Dedifferentiated amniotic fluid mesenchymal stem cell (primary cell): Measurements from ENCODE around the gene IRF2BP2.
A peak's percentile ranks its signal among the peaks of the same experiment; 100 is the strongest.
"Not testable (repeated sequence)": the region's sequence is repeated elsewhere in the genome, so short reads cannot be mapped to it uniquely, and the experiment has no call there.

Experiments used
- DNase-seq: peaks from one replicate; pipeline ENCODE4 v3.0.0-alpha.2; 2016; ENCODE audit errors: extremely low spot score

The IRF2BP2 gene

DNA sequence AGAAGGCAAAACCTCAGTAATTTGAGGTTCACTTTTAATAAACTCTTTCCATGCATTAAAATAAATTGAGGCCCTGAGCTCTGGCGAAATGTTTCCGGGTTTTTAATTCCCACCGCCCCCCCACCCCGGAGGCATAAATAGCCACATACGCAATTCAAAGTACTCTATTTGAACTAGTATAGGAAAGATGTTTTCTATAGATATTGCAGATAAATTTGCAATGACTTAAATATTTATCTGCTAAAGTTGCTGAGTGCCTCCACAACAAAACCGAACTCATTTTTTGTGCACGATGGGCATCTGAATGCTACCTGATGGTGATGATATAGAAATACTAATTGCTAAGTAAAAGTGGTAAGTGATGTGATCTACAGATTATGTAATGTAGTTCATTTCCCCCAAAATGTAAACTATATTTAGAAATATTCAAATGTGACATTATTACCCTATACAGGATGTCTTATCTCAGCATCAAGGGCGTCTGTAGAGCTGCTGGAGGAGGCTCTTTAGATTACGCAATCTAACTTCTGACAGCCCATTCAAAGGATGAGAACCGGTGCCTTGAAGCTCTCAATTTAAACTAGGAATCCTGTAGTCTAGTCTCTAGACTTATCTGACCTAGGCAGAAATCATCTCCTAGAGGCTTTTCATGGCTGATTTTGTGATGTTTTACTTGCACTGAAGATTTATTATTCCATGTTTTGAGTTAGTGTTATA, 8.5 kb downstream of the IRF2BP2 start:
- no peak for DNase-seq

DNA sequence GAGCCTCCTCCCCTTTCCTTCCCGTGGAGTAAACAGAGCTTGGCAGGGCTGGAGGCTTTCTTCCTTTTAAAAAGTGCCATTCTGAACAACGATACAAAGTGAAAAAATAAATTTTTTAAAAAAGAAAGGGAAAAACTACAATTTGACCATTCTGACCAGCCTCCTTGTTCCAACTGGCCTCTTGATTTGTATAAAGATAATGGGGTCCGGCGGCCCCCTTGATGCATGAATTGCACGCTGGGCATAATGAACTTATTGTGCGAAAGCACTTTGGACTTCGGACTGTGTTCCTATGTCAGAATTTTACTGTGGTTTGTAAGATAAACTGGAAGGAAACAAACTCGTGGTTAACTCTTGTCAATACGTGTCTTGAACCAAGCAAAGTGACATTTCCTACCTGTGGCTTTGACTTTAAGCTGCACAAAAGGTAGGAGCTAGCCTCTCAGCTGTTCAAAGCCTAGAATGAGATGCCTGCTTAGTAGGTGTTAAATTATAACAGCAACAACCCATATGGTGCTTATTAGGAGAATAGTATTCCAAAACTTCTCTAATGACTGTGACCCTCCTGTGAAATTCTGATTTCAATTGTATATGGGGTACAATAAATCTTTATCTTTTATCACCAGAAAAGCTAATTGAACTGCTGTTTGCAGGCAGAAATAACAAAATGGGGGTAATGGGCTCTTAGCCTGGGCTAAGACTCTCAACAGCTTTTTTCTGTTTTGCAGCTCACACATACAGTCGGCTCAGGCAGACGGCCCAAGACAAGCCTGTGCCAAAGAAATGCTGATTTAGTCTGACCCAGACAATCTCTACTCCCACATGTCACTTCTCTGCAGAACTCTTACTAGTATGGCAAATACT, 9.3 kb downstream of the IRF2BP2 start:
- DNase-seq = no peak

DNA sequence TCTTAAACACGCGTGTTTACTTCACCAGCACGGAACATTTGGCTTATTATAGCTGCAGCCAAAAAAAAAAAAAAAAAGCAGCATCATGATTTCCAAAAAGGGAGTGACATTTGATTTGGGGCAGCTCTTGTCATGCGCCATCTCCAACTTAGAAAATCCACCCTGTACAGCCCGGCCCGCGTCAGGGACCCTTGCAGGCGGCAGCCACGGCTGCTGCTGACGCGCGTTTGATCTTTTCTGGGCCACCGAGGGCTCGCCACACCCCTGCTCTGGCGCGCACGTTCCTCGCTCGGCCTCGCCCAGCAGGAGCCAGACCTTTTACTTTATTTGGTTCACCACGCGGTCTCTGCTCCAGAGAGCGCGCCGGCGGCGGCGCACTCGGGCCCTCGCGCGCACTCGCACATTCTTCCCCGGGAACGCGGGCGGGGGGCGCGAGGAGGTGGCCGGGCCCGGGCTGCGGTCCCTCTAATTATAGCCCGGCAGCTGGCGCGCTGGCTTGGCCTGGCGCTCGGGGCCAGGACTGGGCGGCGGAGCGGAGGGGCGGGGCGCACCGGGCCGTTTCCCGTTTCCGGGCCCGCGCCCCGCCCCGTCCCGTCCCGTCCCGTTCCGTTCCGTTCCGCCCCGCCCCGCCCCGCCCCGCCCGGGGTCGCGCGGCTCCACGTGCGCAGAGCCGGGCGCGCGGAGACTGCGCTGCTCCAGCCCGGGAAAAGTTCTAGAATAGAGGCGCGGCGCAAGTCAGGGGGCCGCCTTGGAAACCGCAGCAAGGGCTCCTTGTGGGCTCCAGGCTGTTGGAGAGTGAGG, 10.2 kb downstream of the IRF2BP2 start:
- DNase-seq = peak; percentile 70

DNA sequence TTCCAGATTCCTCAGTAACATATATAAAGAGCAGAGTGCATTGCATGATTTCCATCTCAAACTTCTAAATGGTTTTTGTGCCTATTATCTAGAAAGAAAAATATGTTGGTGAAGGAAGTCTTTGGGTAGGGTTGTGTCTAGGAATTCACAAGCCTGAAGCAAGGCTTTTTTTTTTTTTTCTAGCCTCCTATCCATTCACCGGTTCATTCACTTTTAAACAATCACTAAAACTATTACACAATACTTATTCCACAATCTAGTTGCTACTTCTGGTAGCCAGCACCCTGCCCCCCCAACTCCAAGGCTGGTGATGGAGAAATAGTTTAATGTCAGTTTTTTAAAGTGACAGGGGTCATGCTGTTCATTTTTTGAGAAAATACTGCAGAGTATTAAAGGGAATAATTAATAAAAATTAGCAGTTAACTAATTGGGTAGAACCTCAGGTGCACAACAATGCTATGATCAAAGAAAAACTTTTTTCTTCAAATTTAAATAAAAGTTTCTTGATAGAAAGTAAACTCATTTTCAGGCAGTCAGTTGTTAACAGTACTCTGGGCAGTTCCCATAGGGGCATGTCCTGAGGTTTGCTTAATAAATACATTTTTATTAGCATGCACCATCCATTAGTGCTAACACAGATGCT, 10.9 kb downstream of the IRF2BP2 start:
- DNase-seq = no peak

DNA sequence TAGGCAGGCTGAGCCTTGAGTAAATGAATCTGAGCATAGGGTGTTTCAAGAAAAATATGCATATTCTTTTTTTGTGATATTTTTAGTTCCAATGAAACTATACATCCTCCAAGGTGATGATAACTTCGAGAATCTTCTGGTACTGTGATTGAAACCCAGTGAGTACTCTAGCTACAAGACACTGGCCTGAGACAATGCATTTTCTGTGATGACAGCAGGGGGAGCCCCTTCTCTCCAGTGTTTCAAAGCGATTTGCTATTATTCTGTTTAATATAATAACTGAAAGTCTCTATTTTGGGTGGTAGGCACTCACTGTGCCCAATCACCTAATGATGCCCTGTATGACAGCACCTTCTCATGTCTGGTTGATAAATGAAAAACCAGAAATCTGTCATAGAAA, 12.1 kb downstream of the IRF2BP2 start:
- DNase-seq = no peak

DNA sequence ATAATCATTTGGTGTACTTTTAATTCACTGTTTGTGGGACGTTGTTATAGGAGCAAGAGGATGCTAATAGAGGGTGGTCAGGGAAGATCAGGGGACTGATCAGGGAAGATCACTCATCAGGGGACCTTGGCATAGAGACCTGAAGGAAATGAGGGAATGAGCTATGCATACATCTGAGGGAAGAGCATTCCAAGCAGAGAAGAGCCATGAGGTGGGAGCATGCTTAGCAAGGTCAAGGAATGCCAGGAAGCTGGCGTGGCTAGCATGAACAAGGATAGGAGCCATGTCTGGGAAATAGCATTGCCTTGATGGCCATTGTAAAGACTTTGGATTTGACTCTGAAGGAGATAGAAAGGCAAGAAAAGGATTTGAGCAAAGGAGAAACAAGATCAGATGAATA, 14.1 kb downstream of the IRF2BP2 start:
- no peak for DNase-seq

DNA sequence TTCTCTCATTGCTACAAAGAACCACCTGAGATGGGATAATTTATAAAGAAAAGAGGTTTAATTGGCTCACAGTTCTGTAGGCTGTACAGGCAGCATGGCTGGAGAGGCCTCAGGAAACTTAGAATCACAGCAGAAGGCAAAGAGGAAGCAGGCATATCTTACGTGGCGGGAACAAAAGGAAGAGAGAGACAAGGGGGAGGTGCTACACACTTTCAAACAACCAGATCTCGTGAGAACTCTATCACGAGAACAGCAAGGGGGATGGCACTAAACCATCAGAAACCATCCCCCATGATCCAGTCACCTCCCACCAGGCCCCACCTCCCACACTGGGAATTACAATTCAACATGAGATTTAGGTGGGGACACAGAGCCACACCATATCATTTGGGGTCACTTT, 15.4 kb downstream of the IRF2BP2 start:
- not testable (repeated sequence) for DNase-seq

DNA sequence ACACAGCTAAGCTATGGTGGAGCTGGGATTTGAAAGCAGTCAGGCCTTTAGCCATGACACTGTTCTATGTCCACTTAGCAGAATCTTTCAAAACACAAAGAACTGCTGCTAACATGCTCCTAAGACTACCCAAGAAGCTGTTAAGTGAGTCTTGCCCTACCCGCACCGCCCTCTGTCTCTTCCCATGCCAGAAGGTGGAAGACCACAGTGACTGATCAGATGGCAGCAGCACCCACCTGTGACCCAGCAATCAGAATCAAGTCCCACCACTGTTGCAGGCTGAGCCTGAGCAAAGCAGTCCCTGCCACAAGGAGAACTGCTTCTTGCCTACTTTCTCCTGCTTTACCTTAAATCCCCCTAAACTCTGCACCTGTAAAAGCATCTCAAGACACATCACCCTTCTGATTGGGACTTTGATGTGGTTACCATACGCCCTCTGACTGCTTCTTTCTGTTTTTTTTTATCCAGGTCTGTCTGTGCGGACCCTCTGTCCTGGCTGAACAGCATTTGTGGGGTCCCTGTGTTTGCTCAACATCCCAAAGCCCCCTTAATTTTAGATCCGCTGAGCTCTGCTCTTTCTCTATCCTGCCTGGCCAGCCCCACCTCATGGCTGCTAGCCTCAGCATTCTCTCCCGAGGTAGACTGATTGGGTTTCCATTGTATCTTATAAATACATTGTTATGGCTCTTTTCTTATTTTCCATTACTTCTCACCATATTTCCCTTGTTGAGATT, 16.0 kb downstream of the IRF2BP2 start:
- DNase-seq = no peak

DNA sequence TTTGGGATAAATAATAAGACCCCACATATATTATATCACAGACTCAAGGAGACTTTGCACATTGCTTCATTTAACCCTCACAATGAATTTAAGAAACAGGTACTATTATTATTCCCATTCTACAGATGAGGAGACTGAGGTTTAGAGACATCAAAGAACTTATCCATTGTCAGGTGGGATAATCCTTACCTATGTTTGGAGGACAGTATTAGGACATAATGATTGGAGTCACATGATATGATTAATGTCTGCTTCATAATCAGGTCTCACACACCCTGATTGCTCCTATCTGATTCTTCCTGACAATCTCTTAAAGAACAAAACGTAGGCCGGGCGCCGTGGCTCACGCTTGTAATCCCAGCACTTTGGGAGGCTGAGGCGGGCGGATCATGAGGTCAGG, 16.9 kb downstream of the IRF2BP2 start:
- no peak for DNase-seq

DNA sequence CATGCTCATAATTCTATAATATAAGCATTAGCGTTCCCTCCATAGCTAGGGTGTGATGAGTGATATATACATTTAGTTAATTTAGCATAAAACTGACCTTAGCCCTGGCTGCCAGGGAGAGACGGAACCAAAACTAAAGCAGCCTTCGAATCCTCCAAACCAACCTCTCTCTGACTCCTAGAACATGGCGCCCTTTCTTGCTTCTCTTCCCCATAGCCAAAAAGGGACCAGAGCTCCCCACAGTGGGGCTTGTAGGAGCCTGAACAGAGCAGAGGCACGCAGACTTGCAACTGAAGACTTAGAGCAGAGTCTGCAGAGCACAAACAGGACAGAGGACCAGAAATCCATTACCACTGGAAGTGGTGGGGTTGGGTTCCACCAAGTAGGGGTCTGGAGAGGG, 17.7 kb downstream of the IRF2BP2 start:
- DNase-seq = no peak

DNA sequence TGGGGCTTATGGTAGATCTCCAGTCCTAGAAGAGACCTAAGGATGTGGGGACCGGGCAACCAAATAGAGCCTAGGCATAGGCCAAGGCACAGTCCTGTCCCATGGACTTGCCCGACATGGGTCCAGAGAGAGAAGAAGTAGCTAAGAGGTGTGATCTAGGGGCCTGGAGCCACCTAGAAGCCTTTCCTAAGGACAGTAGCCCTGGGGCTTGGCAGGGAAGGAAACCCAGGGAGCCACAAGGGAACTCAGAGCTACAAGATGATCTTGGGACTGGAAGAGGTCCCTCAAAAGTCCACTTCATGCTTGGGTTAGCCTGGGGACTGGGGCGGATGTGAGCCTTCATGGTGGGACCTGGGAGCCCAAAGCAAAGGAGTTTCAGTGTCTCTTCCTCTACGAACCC, 18.8 kb downstream of the IRF2BP2 start:
- DNase-seq = no peak

DNA sequence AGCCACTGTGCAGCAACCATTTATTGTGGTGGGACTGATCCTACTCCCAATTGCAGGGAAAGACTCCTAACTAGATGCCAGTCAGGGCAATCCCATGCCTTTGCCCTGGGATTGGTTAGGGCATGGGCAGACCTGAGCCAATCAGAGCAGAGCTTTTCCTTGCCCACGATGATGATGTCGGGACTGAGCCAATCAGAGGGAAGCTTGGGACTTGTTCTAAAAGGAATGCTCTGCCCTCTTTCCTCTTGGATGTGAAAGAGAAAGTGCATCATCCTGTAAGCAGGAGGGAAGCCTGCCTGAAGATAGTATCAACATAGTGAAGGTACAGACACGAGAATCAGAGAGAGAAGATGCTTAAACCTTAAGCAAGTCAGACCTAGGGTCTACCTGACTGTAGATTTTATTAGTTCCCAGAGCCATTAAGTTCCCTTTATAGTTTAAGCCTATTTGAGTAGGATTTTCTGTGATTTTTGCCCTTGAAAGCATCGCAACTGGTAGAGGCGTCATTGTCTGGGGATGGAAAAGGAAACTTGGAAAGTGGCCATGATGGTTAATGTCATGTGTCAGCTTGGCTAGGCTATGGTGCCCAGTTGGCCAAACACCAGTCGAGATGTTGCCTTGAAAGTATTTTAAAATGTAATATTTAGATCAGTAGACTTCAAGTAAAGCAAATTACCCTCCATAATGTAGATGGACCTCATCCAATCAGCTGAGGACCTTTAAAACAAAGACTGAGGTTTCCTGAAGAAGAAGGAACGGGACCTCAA, 19.9 kb downstream of the IRF2BP2 start:
- DNase-seq = no peak

DNA sequence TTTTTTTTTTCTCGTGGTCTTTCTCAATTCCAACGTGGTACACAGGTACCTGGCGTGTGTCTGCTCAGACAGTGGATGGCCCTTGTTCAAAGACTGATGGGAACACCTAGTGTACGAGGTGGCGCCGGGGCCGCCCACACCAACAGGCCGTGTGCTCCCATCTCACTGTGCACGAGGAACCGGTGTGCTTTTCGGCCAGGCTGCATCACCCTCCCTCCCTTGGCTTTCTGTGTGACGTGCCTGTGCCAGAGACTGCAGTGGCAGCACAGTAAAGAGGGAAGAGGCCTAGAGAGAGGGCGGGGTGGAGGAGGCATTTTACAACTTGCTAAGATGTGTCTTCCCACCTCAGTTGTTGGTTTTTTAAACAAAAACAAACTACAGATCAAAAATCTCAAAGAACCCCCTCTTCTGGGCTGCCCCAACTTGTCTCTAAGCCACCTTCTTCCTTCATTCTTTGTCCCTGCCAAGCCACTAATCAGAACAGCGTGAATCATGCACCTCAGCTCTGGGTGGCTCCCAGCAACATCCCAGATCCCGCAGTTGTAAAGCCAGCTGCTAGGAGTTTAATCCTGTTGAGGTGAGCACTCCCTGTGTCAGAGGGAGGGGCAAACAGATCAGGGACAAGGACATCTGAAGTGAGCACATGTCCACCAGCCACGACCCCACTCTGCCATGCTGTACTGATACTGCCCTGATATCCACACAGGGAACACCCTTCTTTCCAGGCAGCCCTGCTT, 20.7 kb downstream of the IRF2BP2 start:
- DNase-seq = no peak

DNA sequence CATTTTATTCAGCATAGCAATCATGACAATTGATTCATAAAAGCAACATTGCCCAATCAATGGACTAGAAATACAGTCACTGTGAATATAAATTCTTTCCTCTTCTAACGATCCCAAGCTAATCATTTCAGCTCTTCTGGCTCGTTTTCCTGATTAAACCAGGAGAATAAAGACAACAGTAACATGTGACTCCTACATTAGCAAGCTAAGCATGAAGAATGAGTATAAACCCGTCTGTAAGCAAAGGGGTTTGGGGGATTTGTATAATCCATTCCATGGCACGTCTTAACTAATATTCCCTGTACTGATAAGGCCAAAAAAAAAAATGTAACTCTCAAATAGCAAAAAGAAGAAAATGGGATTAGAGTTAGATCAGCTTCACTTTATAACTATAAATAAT, 21.6 kb downstream of the IRF2BP2 start:
- DNase-seq = no peak

DNA sequence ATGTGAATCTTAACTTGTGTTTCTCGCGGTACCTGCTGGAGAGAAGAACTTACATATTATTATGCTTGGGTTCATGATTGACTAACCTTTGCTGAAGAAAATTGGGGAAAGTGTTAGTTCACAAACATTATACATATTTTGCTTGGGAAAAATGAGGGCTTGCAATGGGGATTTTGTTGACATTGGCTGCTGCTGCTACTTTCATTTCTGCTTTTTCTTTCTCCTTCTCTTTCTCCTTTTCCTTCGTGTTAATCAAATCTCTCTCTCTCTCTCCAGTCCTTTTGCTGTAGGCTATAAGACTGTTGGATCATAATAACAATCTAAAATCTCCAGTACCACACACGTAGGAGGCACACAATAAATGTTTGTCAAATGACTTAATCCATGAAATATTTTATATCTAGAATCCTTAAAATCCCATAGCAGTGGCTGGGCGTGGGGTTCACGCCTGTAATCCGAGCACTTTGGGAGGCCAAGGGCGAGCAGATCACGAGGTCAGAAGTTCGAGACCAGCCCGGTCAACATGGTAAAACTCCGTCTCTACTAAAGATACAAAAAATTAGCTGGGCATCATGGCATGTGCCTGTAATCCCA, 23.0 kb downstream of the IRF2BP2 start:
- DNase-seq = no peak

DNA sequence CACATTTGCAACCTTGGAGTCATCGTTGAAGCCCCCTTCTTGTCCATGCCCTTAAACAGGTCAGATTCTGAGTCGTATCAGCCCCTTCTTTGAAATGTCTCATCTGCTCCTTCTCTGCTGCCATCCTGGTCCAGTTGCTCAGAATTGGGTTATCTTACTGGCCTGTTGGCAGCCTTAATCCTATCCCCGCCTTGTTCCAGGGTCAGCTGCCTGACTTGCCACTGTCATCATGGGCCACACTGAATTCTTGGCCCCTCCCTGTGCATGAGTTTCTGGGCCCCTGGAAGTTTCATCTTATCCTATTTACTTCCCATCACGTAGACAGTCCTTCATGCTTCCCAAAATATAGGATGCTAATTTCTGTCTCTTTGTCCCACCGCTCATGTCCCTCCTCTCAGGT, 23.7 kb downstream of the IRF2BP2 start:
- no peak for DNase-seq

DNA sequence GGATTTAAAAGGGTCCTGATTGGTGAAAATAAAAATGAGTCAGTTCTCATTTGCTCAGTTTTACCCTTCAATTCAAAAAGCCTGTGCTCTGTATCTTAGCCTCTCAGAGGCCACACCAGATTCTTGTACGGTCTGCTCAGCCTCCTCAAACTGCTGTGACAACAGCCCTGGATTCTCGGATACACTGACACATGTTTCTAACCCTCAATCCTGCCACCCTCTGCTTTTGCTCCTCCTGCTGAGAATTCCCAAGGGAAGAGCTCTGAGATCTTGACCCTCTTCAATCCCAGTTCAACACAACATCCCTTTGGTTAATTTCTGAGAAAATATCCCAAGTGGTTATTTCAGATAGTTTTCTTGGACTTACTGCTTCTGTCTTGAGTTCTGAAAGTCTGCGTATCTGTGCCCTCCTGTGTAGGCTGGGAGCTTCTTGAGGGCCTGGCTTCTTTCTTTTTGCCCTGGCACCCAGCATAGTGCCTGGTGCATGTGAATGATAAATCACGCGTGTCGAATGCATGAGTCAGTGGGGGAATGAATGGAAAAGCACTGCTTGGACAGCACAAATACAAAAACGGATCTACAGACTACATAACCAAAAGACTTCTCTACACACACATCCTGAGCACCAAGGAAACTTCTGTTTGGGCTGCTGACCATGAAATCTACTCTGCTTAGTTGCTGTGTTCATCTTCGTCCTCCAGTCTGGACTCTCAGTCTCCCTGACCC, 24.5 kb downstream of the IRF2BP2 start:
- DNase-seq = no peak

DNA sequence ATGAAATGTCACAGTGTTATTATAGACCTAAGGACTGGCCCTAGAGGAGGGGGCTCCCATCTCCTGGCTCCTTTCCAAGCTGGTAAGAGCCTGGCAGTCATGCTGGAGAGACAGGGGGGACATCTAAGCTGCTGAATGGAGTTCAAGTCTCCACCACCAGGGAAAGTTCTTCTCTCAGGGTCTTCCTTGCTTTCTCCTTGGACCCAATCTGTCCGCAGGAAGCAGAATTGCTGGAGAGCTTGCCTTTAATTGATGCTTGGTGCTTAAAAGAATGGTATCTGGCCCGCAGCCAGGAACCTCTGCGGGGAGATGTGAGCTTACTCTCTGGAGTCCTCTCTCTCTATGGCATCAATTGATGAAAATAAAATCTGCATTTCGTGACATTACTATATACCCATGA, 25.1 kb downstream of the IRF2BP2 start:
- DNase-seq = no peak

DNA sequence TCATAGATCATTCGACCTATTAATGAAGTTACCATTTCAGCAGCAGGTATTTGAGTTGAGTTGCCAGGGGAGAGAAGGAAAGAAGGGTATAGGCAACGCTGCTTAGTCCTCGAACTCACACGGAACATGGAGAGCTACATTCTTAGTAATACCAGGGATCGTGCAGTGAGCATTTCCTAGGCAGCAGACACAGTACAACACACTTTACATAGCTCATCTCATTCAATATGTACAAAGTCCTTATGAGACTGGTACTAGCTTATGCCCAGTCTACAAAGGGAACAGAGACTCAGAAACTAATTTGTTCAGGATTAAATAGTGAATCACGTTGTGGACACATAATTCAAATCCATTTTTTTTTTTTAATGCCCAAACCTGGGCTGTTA, 25.6 kb downstream of the IRF2BP2 start:
- no peak for DNase-seq
